Activated CD4-positive, alpha-beta T cell treated with anti-CD3 and anti-CD28 coated beads, Interleukin-2, amount 10 ng/mL, durations not matched to agents 24 days and 14 days (primary cell): ENCODE measurements around the gene GSTM5. TPM values are rescaled to one million over a fixed set of nuclear protein-coding genes. Genes with fewer than 3 reads are reported as not detected.
"Not testable (repeated sequence)": the region's sequence is repeated elsewhere in the genome, so short reads cannot be mapped to it uniquely, and the experiment has no call there.

Experiments used
- DNase-seq: peaks from one replicate; pipeline ENCODE4 v3.0.0; 2022
- H3K27ac Mint-ChIP-seq: one replicate; pipeline ENCODE4 v1.8.0; 2022; ENCODE audit warnings: mild to moderate bottlenecking, mixed read lengths
- H3K27me3 Mint-ChIP-seq: one replicate; pipeline ENCODE4 v1.8.0; 2022; ENCODE audit warnings: mixed read lengths
- H3K36me3 Mint-ChIP-seq: one replicate; pipeline ENCODE4 v1.8.0; 2022; ENCODE audit warnings: low read depth, mild to moderate bottlenecking, mixed read lengths
- H3K4me1 Mint-ChIP-seq: one replicate; pipeline ENCODE4 v1.8.0; 2021; ENCODE audit warnings: mixed read lengths
- H3K4me3 Mint-ChIP-seq: one replicate; pipeline ENCODE4 v1.8.0; 2022; ENCODE audit warnings: mild to moderate bottlenecking, moderate library complexity, mixed read lengths
- H3K9me3 Mint-ChIP-seq: one replicate; pipeline ENCODE4 v1.8.0; 2021; ENCODE audit warnings: mixed read lengths
- intact Hi-C: fragments of 100-400 bp; cut with micrococcal nuclease; formaldehyde crosslinking; loops from one replicate; pipeline ENCODE4 v1.15.1; 2023
- total RNA-seq: library from RNA; stranded (reverse); gene quantifications from 2 replicates; pipeline ENCODE4 v1.2.3, GENCODE V29; 2022

Gene GSTM5
- total RNA-seq, 1 donor from 2014 or later: 0.07 TPM

GRCh38 chr1:109685890-109686289 is 26.2 kb upstream of the GSTM5 start:
- H3K4me1 Mint-ChIP-seq: peaks cover 22% of the 10 kb centered on the region
- H3K9me3 Mint-ChIP-seq: not testable (repeated sequence)

GRCh38 chr1:109687109-109687508 is 24.9 kb upstream of the GSTM5 start:
- H3K36me3 Mint-ChIP-seq: peaks cover 18% of the 10 kb centered on the region
- peak overlapping the region; percentile 87 for H3K4me3 Mint-ChIP-seq
- peaks cover 22% of the 10 kb centered on the region for H3K4me1 Mint-ChIP-seq
- not testable (repeated sequence) for H3K27me3 Mint-ChIP-seq, H3K9me3 Mint-ChIP-seq, DNase-seq
- intact Hi-C loops: loop anchor here (2.0 to 5.0 kb wide), 4 partner anchors 20 to 65 kb away; partner anchors contain the start of gene GSTM3
- H3K27ac Mint-ChIP-seq: peak overlapping the region; percentile 94

More at GRCh38 chr1:109685890-109686289, 26.2 kb upstream of the GSTM5 start:
- DNase-seq, H3K4me3 Mint-ChIP-seq, H3K27me3 Mint-ChIP-seq, H3K27ac Mint-ChIP-seq: not testable (repeated sequence)
- intact Hi-C loops: loop anchor here (2.0 to 5.0 kb wide), 4 partner anchors 19 to 64 kb away; partner anchors contain the start of gene GSTM3
- H3K36me3 Mint-ChIP-seq: peaks cover 15% of the 10 kb centered on the region

- Mint-ChIP-seq H3K27ac (peak within 1 kb of the TSS; percentile 94), H3K9me3 (no peaks in the 10 kb centered on the region), H3K36me3 (peaks cover 18% of the 10 kb centered on the region), H3K4me3 (peak within 1 kb of the TSS; percentile 87), H3K27me3 (no peaks in the 10 kb centered on the region), H3K4me1 (peaks cover 22% of the 10 kb centered on the region)
- intact Hi-C loops: loop anchor here (2.0 to 5.0 kb wide), 5 partner anchors 21 to 139 kb away; partner anchors contain the start of genes GNAI3 and GSTM3
- DNase-seq: peak; percentile 97
These were observed 24.2 kb upstream of the GSTM5 start, which contains the start of gene GSTM1 for GRCh38 chr1:109687641-109688499. Gene GSTM1 (plus strand): TSS chr1:109687817. CDS start chr1:109687874, 57 bp downstream.

DNA sequence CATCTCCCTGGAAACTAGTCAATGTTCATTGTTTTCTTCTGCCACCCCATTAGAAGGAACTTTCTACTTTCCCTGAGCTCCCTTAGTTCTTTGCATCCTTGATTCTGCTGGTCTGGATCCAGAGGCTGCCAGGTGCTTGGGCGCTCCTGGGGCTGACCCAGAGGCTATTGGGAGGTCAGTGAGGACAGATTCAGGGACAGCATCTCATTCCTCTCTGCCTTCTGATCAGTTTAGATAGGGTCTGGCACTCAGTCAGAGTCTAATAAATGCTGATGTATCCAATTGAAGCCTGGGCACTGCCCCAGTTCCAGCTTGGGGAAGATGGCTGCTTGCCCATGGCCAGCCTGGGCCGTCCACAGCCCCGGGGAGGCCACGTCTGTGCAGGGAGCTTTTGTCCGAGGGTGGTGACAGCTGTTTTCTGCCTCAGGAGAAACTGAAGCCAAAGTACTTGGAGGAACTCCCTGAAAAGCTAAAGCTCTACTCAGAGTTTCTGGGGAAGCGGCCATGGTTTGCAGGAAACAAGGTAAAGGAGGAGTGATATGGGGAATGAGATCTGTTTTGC is 22.1 kb upstream of the GSTM5 start:
- Mint-ChIP-seq H3K27ac (peak overlapping the region; percentile 32), H3K36me3 (peaks cover 22% of the 10 kb centered on the region), H3K4me1 (peaks cover 22% of the 10 kb centered on the region), H3K4me3 (peak overlapping the region; percentile 87), H3K9me3 (no peaks in the 10 kb centered on the region), H3K27me3 (no peaks in the 10 kb centered on the region)
- intact Hi-C loops: loop anchor here (2.0 to 5.0 kb wide), 2 partner anchors 68 to 141 kb away; partner anchors contain the start of gene GNAI3
- DNase-seq: no peak

- Mint-ChIP-seq H3K9me3 (no peaks in the 10 kb centered on the region), H3K27ac (no peak overlapping the region), H3K27me3 (no peaks in the 10 kb centered on the region), H3K36me3 (peaks cover 28% of the 10 kb centered on the region), H3K4me3 (no peak overlapping the region), H3K4me1 (peaks cover 20% of the 10 kb centered on the region)
- DNase-seq: no peak
- intact Hi-C loops: no loop called here
These were observed 20.3 kb upstream of the GSTM5 start for GRCh38 chr1:109691759-109692158.

DNA sequence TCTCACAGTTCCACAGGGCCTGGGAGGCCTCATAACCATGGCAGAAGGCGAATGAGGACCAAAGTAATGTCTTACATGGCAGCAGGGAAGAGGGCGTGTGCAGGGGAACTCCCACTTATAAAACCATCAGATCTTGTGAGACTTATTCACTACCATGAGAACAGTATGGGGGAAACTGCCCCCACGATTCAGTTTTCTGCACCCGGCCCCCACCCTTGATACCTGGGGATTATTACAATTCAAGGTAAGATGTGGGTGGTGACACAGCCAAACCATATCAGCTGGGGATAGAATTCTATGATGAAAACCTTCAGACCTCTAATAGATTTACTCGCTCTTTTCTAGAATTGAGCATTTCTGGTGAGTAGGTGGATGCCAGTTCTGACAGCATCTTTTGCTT is 17.7 kb upstream of the GSTM5 start:
- DNase-seq, H3K27me3 Mint-ChIP-seq, H3K4me1 Mint-ChIP-seq, intact Hi-C loops, H3K27ac Mint-ChIP-seq, H3K4me3 Mint-ChIP-seq, H3K9me3 Mint-ChIP-seq: not testable (repeated sequence)
- H3K36me3 Mint-ChIP-seq: peaks cover 24% of the 10 kb centered on the region

DNA sequence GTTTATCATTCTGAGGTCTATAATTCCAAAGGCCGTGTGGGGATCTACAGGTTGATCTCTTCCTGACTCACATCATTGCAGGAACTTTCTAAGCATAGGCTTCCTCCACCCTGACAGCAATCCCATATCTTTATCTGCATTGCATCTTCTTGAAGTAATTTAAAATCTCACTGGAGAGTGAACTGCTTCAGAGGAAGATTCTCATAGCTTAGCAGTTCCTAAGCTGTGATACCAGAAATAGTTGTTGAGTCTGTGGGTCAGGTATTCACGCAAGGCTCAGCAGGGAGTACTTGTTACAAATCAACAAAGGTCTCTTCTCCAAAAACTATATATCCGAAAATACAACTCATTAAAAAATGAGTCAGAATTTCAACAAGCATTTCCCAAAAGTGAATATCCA is 16.9 kb upstream of the GSTM5 start:
- DNase-seq, intact Hi-C loops, H3K27ac Mint-ChIP-seq, H3K27me3 Mint-ChIP-seq, H3K9me3 Mint-ChIP-seq, H3K4me3 Mint-ChIP-seq, H3K4me1 Mint-ChIP-seq: not testable (repeated sequence)
- H3K36me3 Mint-ChIP-seq: peaks cover 20% of the 10 kb centered on the region

- Mint-ChIP-seq H3K27ac (no peak overlapping the region), H3K4me1 (no peaks in the 10 kb centered on the region), H3K9me3 (no peaks in the 10 kb centered on the region), H3K36me3 (peaks cover 10% of the 10 kb centered on the region), H3K4me3 (no peak overlapping the region), H3K27me3 (no peaks in the 10 kb centered on the region)
- intact Hi-C loops: no loop called here
- no peak for DNase-seq
These were observed 15.0 kb upstream of the GSTM5 start for GRCh38 chr1:109697066-109697465.

DNA sequence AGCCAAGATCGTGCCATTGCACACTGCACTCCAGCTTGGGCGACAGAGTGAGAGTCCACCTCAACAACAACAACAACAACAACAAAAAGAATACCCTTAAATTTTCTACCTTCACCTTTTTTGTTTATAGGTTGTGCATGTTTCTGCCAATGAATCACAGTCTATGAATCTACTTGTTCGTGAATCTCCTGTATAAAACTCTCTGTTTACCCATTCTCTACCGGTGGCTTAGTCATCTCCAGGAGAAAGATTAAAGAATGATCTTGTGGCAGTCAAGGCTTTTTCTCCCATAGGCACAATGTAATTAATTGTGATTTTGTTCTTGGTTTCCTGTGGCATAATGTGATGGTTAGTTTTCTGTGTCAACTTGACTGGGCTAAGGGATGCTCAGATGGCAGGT is 14.2 kb upstream of the GSTM5 start:
- intact Hi-C loops, H3K4me3 Mint-ChIP-seq, H3K27me3 Mint-ChIP-seq, H3K27ac Mint-ChIP-seq, DNase-seq, H3K9me3 Mint-ChIP-seq, H3K4me1 Mint-ChIP-seq: not testable (repeated sequence)
- H3K36me3 Mint-ChIP-seq: peaks cover 10% of the 10 kb centered on the region

- H3K27ac Mint-ChIP-seq, H3K4me1 Mint-ChIP-seq, intact Hi-C loops, H3K9me3 Mint-ChIP-seq, H3K27me3 Mint-ChIP-seq, H3K4me3 Mint-ChIP-seq, DNase-seq, H3K36me3 Mint-ChIP-seq: not testable (repeated sequence)
These were observed 9.1 kb upstream of the GSTM5 start for GRCh38 chr1:109702940-109703339.

GRCh38 chr1:109704173-109704572 is 7.9 kb upstream of the GSTM5 start:
- intact Hi-C loops: no loop called here
- Mint-ChIP-seq H3K4me1 (no peaks in the 10 kb centered on the region), H3K4me3 (no peak overlapping the region), H3K36me3 (peaks cover 2% of the 10 kb centered on the region), H3K9me3 (peaks cover 1% of the 10 kb centered on the region), H3K27me3 (no peaks in the 10 kb centered on the region), H3K27ac (no peak overlapping the region)
- no peak for DNase-seq

- Mint-ChIP-seq H3K9me3 (peaks cover 5% of the 10 kb centered on the region), H3K36me3 (peaks cover 2% of the 10 kb centered on the region), H3K4me1 (no peaks in the 10 kb centered on the region), H3K27me3 (no peaks in the 10 kb centered on the region), H3K4me3 (no peak overlapping the region), H3K27ac (no peak overlapping the region)
- DNase-seq: no peak
- intact Hi-C loops: no loop called here
These were observed 6.6 kb upstream of the GSTM5 start for GRCh38 chr1:109705411-109705810.

DNA sequence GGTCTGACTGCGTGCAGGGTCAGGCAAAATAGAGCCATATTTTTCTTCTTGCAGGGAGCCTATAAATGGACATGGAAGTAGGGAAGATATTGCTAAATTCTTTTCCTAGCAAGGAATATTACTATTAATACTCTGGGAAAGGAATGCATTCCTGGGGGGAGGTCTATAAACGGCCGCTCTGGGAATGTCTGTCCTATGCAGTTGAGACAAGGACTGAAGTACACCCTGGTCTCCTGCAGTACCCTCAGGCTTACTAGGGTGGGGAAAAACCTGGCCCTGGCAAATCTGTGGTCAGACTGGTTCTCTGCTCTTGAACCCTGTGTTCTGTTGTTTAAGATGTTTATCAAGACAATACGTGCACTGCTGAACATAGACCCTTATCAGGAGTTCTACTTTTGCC is 3.1 kb upstream of the GSTM5 start:
- H3K4me1 Mint-ChIP-seq, H3K27me3 Mint-ChIP-seq, H3K4me3 Mint-ChIP-seq, H3K36me3 Mint-ChIP-seq, H3K27ac Mint-ChIP-seq, intact Hi-C loops, DNase-seq, H3K9me3 Mint-ChIP-seq: not testable (repeated sequence)

DNA sequence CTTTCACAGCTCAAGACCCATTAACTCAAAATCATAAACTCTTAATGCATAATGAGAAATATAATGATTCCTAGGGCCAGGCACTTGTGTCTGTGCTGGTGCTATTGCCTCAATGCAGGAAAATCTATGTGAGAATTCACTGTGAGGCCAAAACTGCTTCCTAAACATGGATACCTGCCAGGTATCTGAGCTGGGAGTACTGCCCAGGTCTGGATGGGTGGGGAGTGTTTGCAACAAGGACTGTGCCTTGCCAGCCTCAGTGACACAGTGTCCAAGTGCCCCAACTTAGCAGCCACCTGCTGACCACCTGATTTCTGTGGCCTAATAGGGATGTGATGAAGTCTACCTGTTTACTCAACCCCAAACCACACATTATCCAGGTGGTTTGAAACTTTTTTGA is 2.2 kb upstream of the GSTM5 start:
- not testable (repeated sequence) for H3K4me1 Mint-ChIP-seq

More for the DNA sequence above, 2.2 kb upstream of the GSTM5 start:
- H3K27ac Mint-ChIP-seq, intact Hi-C loops, H3K4me3 Mint-ChIP-seq, H3K27me3 Mint-ChIP-seq, H3K36me3 Mint-ChIP-seq, DNase-seq, H3K9me3 Mint-ChIP-seq: not testable (repeated sequence)
